SK-N-SH (cell line): Measurements from ENCODE around the gene NR3C1. TPM values are rescaled to one million over a fixed set of nuclear protein-coding genes. Genes with fewer than 3 reads are reported as not detected.

Source experiments
- CTCF ChIA-PET: fragments of 300-600, 350-600 bp; formaldehyde crosslinking; extraction: SDS; loops from one replicate; lab custom pipeline; 2021; lab: Yijun Ruan, JAX
- POLR2A ChIA-PET: fragments of 350-600 bp; sonication (Branson Sonifier 250); formaldehyde crosslinking; extraction: SDS; loops from one replicate; lab custom pipeline; 2020; ENCODE audit warnings: antibody characterized with exemption, inconsistent platforms; lab: Yijun Ruan, JAX
- DNase-seq: peaks from one replicate; pipeline ENCODE4 v3.0.0; 2012
- H2AFZ ChIP-seq: fragments of 200-600 bp; sonication (generic); 2 replicates; pipeline ENCODE4 v1.8.1; 2016; ENCODE audit warnings: antibody characterized with exemption, mild to moderate bottlenecking, low read depth
- H3F3A ChIP-seq: fragments of 200-600 bp; sonication (generic); replicated peaks from 2 replicates; pipeline ENCODE3; 2016; ENCODE audit warnings: antibody characterized with exemption, mild to moderate bottlenecking; ENCODE audit not compliant: insufficient read depth
- H3K27ac ChIP-seq, 2 experiments: fragments of 200-500 bp in 1 of 2; fragments of 200-600 bp in 1 of 2; sonication (Bioruptor generic) in 1 of 2; sonication (generic), shearing (Covaris generic) in 1 of 2; 2 replicates each; pipeline versions ENCODE4 v1.5.1 to v1.6.1; 2014 to 2016; ENCODE audit warnings: low read depth in 2 of 2, inconsistent platforms in 1 of 2, low read length in 1 of 2, mild to moderate bottlenecking in 1 of 2, mixed read lengths in 1 of 2
- H3K27me3 ChIP-seq: fragments of 200-600 bp; sonication (generic), shearing (Covaris generic); 2 replicates; pipeline ENCODE4 v1.6.1; 2016; ENCODE audit warnings: mixed run types; ENCODE audit not compliant: insufficient read depth
- H3K36me3 ChIP-seq, 2 experiments: fragments of 200-500 bp in 1 of 2; fragments of 200-600 bp in 1 of 2; sonication (Bioruptor generic) in 1 of 2; sonication (generic) in 1 of 2; replicated peaks in 1 of 2; 2 replicates each; pipeline versions ENCODE3 to v1.5.1; 2014 to 2016; ENCODE audit warnings: low read length in 1 of 2, mild to moderate bottlenecking in 1 of 2; ENCODE audit not compliant: insufficient read depth in 2 of 2, control insufficient read depth in 1 of 2
- H3K4me1 ChIP-seq, 2 experiments: fragments of 200-500 bp in 1 of 2; fragments of 200-600 bp in 1 of 2; sonication (Bioruptor generic) in 1 of 2; sonication (generic), shearing (Covaris generic) in 1 of 2; 2 replicates each; pipeline versions ENCODE4 v1.5.1 to v1.6.1; 2014 to 2016; ENCODE audit warnings: low read depth in 1 of 2, low read length in 1 of 2, mixed run types in 1 of 2; ENCODE audit not compliant: insufficient read depth in 2 of 2, control insufficient read depth in 1 of 2
- H3K4me2 ChIP-seq: fragments of 200-600 bp; sonication (generic), shearing (Covaris generic); 2 replicates; pipeline ENCODE4 v1.6.1; 2017; ENCODE audit warnings: mixed run types
- H3K4me3 ChIP-seq, 2 experiments: fragments of 200-500 bp in 1 of 2; fragments of 200-600 bp in 1 of 2; sonication (Bioruptor generic) in 1 of 2; sonication (generic), shearing (Covaris generic) in 1 of 2; 2 replicates each; pipeline versions ENCODE4 v1.5.1 to v1.8.1; 2014 to 2016; ENCODE audit warnings: low read depth in 2 of 2, inconsistent platforms in 1 of 2, low read length in 1 of 2, mild to moderate bottlenecking in 1 of 2, mixed read lengths in 1 of 2, moderate library complexity in 1 of 2
- H3K79me2 ChIP-seq: fragments of 200-600 bp; sonication (generic); 2 replicates; pipeline ENCODE4 v1.8.1; 2017; ENCODE audit warnings: mild to moderate bottlenecking; ENCODE audit not compliant: insufficient read depth
- H3K9ac ChIP-seq: fragments of 200-600 bp; sonication (generic); 2 replicates; pipeline ENCODE4 v1.6.1; 2017; ENCODE audit warnings: mixed run types
- H3K9me2 ChIP-seq: fragments of 200-600 bp; sonication (generic); 2 replicates; pipeline ENCODE4 v1.6.1; 2017; ENCODE audit warnings: mixed run types
- H3K9me3 ChIP-seq: fragments of 200-600 bp; sonication (generic); 2 replicates; pipeline ENCODE4 v1.6.1; 2017; ENCODE audit warnings: mixed run types, mild to moderate bottlenecking, moderate library complexity
- H4K20me1 ChIP-seq: fragments of 200-600 bp; sonication (generic); 2 replicates; pipeline ENCODE4 v1.6.1; 2017; ENCODE audit warnings: mild to moderate bottlenecking, mixed run types; ENCODE audit not compliant: insufficient read depth
- ELF1 ChIP-seq: IDR thresholded peaks from 2 replicates; pipeline ENCODE4 v1.4.0; 2012
- EP300 ChIP-seq, 2 experiments: IDR thresholded peaks; 2 replicates each; pipeline versions ENCODE4 v1.4.0 to v1.6.1; 2012; ENCODE audit warnings: borderline replicate concordance in 1 of 2, low read depth in 1 of 2, low read length in 1 of 2
- EZH2phosphoT487 ChIP-seq: fragments of 200-600 bp; sonication (generic); IDR thresholded peaks from 2 replicates; pipeline ENCODE4 v1.6.1; 2017; ENCODE audit warnings: low read depth, mixed run types, mild to moderate bottlenecking, antibody characterized with exemption, moderate library complexity, borderline replicate concordance
- FOSL2 ChIP-seq: IDR thresholded peaks from 2 replicates; pipeline ENCODE4 v1.4.0; 2012; ENCODE audit warnings: low read depth, mild to moderate bottlenecking, moderate library complexity, borderline replicate concordance
- FOXJ3 ChIP-seq: sonication (generic); formaldehyde crosslinking; IDR thresholded peaks from 2 replicates; pipeline ENCODE4 v1.5.1; 2020; ENCODE audit warnings: mild to moderate bottlenecking, missing genetic modification reagents
- FOXM1 ChIP-seq: IDR thresholded peaks from 2 replicates; pipeline ENCODE4 v1.4.0; 2012; ENCODE audit warnings: low read depth, mild to moderate bottlenecking
- JUND ChIP-seq: IDR thresholded peaks from 2 replicates; pipeline ENCODE4 v1.4.0; 2012
- NRF1 ChIP-seq: IDR thresholded peaks from 2 replicates; pipeline ENCODE4 v1.6.1; 2012; ENCODE audit warnings: low read depth, mild to moderate bottlenecking, low read length
- RAD21 ChIP-seq: IDR thresholded peaks from 2 replicates; pipeline ENCODE4 v1.6.1; 2012; ENCODE audit warnings: mild to moderate bottlenecking, low read length
- SMC3 ChIP-seq: IDR thresholded peaks from 2 replicates; pipeline ENCODE4 v1.6.1; 2012; ENCODE audit warnings: low read depth, low read length, improper control_type of control experiment
- TAF1 ChIP-seq: IDR thresholded peaks from 2 replicates; pipeline ENCODE4 v1.6.1; 2012; ENCODE audit warnings: low read depth, mild to moderate bottlenecking, low read length, moderate library complexity, borderline replicate concordance
- TCF12 ChIP-seq: IDR thresholded peaks from 2 replicates; pipeline ENCODE4 v1.4.0; 2012
- WGBS: methylation state at CpG from one replicate; pipeline ENCODE4 v1.1.6; 2017; ENCODE audit warnings: low lambda C conversion rate; 5-methylcytosine and 5-hydroxymethylcytosine counted together
- polyA plus RNA-seq, 3 experiments: library from polyadenylated mRNA; depleted of rRNA; stranded (reverse); fragments of >200 nt; gene quantifications; 2 replicates each; pipeline ENCODE4 v1.2.3, GENCODE V29; 2012
- TF ChIP-seq, protein P1 (sequence below): fragments of 150-350 bp; IDR thresholded peaks from 2 replicates; pipeline ENCODE4 v1.6.1; 2017; ENCODE audit warnings: antibody characterized with exemption, low read length, low read depth, borderline replicate concordance
- TF ChIP-seq, protein P2 (sequence below): IDR thresholded peaks from 2 replicates; pipeline ENCODE4 v1.6.1; 2012; ENCODE audit warnings: mild to moderate bottlenecking, low read depth, low read length, moderate library complexity
- TF ChIP-seq, protein P3 (sequence below): IDR thresholded peaks from 2 replicates; pipeline ENCODE4 v1.4.0; 2012; ENCODE audit warnings: low read depth, borderline replicate concordance

The NR3C1 gene
- polyA plus RNA-seq, 1 of the 3 experiments (the other 2 are of a cell fraction): 7.1 TPM

DNA sequence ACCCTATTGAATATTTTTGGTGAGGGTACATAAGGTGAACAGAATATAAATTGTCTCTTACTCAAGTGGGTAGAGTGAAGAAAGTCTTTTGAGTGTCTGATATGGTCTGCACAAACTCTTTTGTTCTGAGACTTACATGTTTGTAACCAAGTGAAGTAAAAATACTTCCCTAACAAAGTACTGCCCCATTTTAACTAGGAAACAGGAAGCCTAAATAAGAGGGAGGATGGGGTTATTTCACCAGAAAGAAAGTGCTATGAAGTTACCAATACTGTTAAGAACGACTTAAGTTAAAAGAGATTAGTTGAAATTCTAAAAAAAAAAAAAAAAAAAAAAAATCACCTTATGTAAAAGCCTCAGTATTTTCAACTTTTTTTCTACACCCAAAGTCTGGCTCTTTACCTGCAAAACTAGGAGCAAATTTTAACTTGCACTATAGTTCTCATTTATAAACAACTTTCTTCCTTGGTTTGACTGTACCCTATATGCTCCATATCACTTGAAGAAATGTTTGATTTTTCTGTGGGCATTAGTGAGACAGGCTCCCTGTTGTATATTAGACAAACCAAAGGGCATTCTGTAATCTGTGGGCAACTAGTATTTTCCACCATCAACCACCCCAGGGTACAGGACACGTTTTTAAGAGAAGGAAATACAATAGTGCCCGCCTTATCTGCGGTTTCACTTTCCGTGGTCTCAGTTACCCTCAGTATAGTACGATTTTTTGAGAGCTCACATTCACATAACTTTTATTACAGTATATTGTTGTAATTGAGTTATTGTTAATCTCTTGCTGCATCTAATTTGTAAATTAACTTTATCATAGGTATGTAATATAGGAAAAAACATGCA lies 127.7 kb downstream of the NR3C1 start:
- DNase-seq: no peak
- H2AFZ ChIP-seq: no peak overlapping the region
- H4K20me1 ChIP-seq: no peaks in the 10 kb centered on the region
- H3F3A ChIP-seq: no peaks in the 10 kb centered on the region
- no peaks in the 10 kb centered on the region for H3K79me2 ChIP-seq
- no peak overlapping the region for H3K4me2 ChIP-seq
- TF ChIP-seq RAD21 (no peak), NRF1 (no peak), EP300 (IDR thresholded peaks at IDR 0.05; ENCODE audit: borderline replicate concordance in 1 of 2, low read depth in 1 of 2, low read length in 1 of 2) (no peak), EZH2phosphoT487 (no peak), FOXM1 (no peak), JUND (no peak), ELF1 (no peak), TCF12 (no peak), FOSL2 (no peak), TAF1 (no peak), SMC3 (no peak), FOXJ3 (no peak)
- TF ChIP-seq, protein P1, sequence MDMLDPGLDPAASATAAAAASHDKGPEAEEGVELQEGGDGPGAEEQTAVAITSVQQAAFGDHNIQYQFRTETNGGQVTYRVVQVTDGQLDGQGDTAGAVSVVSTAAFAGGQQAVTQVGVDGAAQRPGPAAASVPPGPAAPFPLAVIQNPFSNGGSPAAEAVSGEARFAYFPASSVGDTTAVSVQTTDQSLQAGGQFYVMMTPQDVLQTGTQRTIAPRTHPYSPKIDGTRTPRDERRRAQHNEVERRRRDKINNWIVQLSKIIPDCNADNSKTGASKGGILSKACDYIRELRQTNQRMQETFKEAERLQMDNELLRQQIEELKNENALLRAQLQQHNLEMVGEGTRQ: no peak
- TF ChIP-seq, protein P2, sequence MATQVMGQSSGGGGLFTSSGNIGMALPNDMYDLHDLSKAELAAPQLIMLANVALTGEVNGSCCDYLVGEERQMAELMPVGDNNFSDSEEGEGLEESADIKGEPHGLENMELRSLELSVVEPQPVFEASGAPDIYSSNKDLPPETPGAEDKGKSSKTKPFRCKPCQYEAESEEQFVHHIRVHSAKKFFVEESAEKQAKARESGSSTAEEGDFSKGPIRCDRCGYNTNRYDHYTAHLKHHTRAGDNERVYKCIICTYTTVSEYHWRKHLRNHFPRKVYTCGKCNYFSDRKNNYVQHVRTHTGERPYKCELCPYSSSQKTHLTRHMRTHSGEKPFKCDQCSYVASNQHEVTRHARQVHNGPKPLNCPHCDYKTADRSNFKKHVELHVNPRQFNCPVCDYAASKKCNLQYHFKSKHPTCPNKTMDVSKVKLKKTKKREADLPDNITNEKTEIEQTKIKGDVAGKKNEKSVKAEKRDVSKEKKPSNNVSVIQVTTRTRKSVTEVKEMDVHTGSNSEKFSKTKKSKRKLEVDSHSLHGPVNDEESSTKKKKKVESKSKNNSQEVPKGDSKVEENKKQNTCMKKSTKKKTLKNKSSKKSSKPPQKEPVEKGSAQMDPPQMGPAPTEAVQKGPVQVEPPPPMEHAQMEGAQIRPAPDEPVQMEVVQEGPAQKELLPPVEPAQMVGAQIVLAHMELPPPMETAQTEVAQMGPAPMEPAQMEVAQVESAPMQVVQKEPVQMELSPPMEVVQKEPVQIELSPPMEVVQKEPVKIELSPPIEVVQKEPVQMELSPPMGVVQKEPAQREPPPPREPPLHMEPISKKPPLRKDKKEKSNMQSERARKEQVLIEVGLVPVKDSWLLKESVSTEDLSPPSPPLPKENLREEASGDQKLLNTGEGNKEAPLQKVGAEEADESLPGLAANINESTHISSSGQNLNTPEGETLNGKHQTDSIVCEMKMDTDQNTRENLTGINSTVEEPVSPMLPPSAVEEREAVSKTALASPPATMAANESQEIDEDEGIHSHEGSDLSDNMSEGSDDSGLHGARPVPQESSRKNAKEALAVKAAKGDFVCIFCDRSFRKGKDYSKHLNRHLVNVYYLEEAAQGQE: no peak
- TF ChIP-seq, protein P3, sequence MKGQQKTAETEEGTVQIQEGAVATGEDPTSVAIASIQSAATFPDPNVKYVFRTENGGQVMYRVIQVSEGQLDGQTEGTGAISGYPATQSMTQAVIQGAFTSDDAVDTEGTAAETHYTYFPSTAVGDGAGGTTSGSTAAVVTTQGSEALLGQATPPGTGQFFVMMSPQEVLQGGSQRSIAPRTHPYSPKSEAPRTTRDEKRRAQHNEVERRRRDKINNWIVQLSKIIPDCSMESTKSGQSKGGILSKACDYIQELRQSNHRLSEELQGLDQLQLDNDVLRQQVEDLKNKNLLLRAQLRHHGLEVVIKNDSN: no peak
- no peaks in the 10 kb centered on the region for H3K27me3 ChIP-seq
- no peaks in the 10 kb centered on the region for H3K9me3 ChIP-seq
- no peaks in the 10 kb centered on the region for H3K4me1 ChIP-seq
- ChIA-PET CTCF (no interaction called here), POLR2A (no interaction called here)
- WGBS: 91% methylated on average over 6 of the region's 6 CpGs
- no peak overlapping the region for H3K4me3 ChIP-seq
- H3K9me2 ChIP-seq: 0 out of 2 replicates have a peak, but pooled peaks cover 2% of the 10 kb centered on the region
- H3K27ac ChIP-seq: no peak overlapping the region
- peaks cover 7 to 13% of the 10 kb centered on the region in 2 experiments for H3K36me3 ChIP-seq
- no peak overlapping the region for H3K9ac ChIP-seq
